Neuronal stem cell (in vitro differentiated cells): ENCODE data around the gene CASP12. TPM values are rescaled to one million over a fixed set of nuclear protein-coding genes. Genes with fewer than 3 reads are reported as not detected.

Experiments used
- DNase-seq: peaks from one replicate; pipeline ENCODE4 v3.0.0-alpha.2; 2013; ENCODE audit warnings: low spot score
- H2AFZ ChIP-seq: one replicate; pipeline ENCODE4 v1.6.1; 2013; ENCODE audit warnings: mild to moderate bottlenecking, low read length, inconsistent platforms
- H2AK5ac ChIP-seq: 2 replicates; pipeline ENCODE4 v1.6.1; 2013; ENCODE audit warnings: low read depth, mild to moderate bottlenecking, inconsistent platforms, low read length, moderate library complexity, mixed read lengths
- H2BK120ac ChIP-seq: 2 replicates; pipeline ENCODE4 v1.6.1; 2013; ENCODE audit warnings: low read depth, mild to moderate bottlenecking, inconsistent platforms, low read length, moderate library complexity, mixed read lengths
- H2BK12ac ChIP-seq: one replicate; pipeline ENCODE4 v1.6.1; 2013; ENCODE audit warnings: low read length, inconsistent platforms
- H2BK15ac ChIP-seq: 2 replicates; pipeline ENCODE4 v1.6.1; 2013; ENCODE audit warnings: mild to moderate bottlenecking, low read length, inconsistent platforms, mixed read lengths
- H2BK5ac ChIP-seq: one replicate; pipeline ENCODE4 v1.6.1; 2013; ENCODE audit warnings: inconsistent platforms, mild to moderate bottlenecking, low read length, moderate library complexity
- H3K14ac ChIP-seq: one replicate; pipeline ENCODE4 v1.6.1; 2013; ENCODE audit warnings: low read length, inconsistent platforms
- H3K18ac ChIP-seq: 2 replicates; pipeline ENCODE4 v1.6.1; 2013; ENCODE audit warnings: low read length, inconsistent platforms
- H3K23ac ChIP-seq: 2 replicates; pipeline ENCODE4 v1.6.1; 2013; ENCODE audit warnings: low read depth, mild to moderate bottlenecking, mixed read lengths, low read length, inconsistent platforms; ENCODE audit not compliant: poor library complexity
- H3K27ac ChIP-seq: replicated peaks from 3 replicates; pipeline ENCODE4 v1.5.1; 2013; ENCODE audit warnings: low read length, inconsistent platforms
- H3K27me3 ChIP-seq, 3 experiments: 2 replicates each; pipeline ENCODE4 v1.6.1; 2013; ENCODE audit warnings: low read length in 3 of 3, mild to moderate bottlenecking in 2 of 3, inconsistent platforms in 1 of 3, low read depth in 1 of 3, mixed read lengths in 1 of 3, moderate library complexity in 1 of 3; ENCODE audit not compliant: control insufficient read depth in 3 of 3, insufficient read depth in 3 of 3
- H3K36me3 ChIP-seq, 2 donors: replicated peaks in 1 of 2; 2 replicates each; pipeline ENCODE4 v1.6.1; 2013; ENCODE audit warnings: low read length in 2 of 2; ENCODE audit not compliant: control insufficient read depth in 2 of 2, insufficient read depth in 2 of 2
- H3K4ac ChIP-seq: 2 replicates; pipeline ENCODE4 v1.6.1; 2013; ENCODE audit warnings: inconsistent platforms, mild to moderate bottlenecking, low read length, moderate library complexity
- H3K4me1 ChIP-seq, 2 donors: 1 replicate in 1 of 2; 2 replicates in 1 of 2; pipeline ENCODE4 v1.6.1; 2013; ENCODE audit warnings: low read length in 2 of 2, low read depth in 1 of 2; ENCODE audit not compliant: control insufficient read depth in 2 of 2, insufficient read depth in 1 of 2
- H3K4me2 ChIP-seq: one replicate; pipeline ENCODE4 v1.6.1; 2013; ENCODE audit warnings: mild to moderate bottlenecking, low read length, inconsistent platforms; ENCODE audit not compliant: insufficient read depth, poor library complexity, severe bottlenecking
- H3K4me3 ChIP-seq, 2 donors: 2 replicates each; pipeline ENCODE4 v1.5.1; 2013; ENCODE audit warnings: low read length in 2 of 2, mild to moderate bottlenecking in 2 of 2, inconsistent platforms in 1 of 2, moderate library complexity in 1 of 2
- H3K79me1 ChIP-seq: one replicate; pipeline ENCODE4 v1.6.1; 2013; ENCODE audit warnings: low read depth, mild to moderate bottlenecking, inconsistent platforms, low read length, moderate library complexity
- H3K9ac ChIP-seq: one replicate; pipeline ENCODE4 v1.6.1; 2013; ENCODE audit warnings: mild to moderate bottlenecking, low read depth, low read length, inconsistent platforms; ENCODE audit not compliant: poor library complexity
- H3K9me3 ChIP-seq, 2 donors: replicated peaks in 1 of 2; 2 replicates each; pipeline versions ENCODE3 to v1.6.1; 2013; ENCODE audit warnings: low read length in 2 of 2, mild to moderate bottlenecking in 2 of 2, inconsistent platforms in 1 of 2, low read depth in 1 of 2, mixed read lengths in 1 of 2, moderate library complexity in 1 of 2; ENCODE audit not compliant: control insufficient read depth in 2 of 2, insufficient read depth in 1 of 2
- H4K8ac ChIP-seq: one replicate; pipeline ENCODE4 v1.6.1; 2013; ENCODE audit warnings: low read depth, mild to moderate bottlenecking, inconsistent platforms, low read length, moderate library complexity
- H4K91ac ChIP-seq: one replicate; pipeline ENCODE4 v1.6.1; 2013; ENCODE audit warnings: low read length, low read depth, mild to moderate bottlenecking, inconsistent platforms; ENCODE audit not compliant: poor library complexity
- WGBS, 2 donors: extraction: QIAGEN DNeasy Blood & Tissue Kit; methylation state at CpG; one replicate each; pipeline ENCODE4 v1.1.7; 2013; ENCODE audit warnings: missing lambda C conversion rate in 2 of 2, mixed read lengths in 1 of 2; ENCODE audit not compliant: insufficient read length in 2 of 2, insufficient replicate concordance in 1 of 2; ENCODE audit errors: extremely low coverage in 2 of 2; 5-methylcytosine and 5-hydroxymethylcytosine counted together
- small RNA-seq: library from polyadenylated mRNA; stranded (forward); fragments of <200 nt; extraction: miRNeasy Mini kit (QIAGEN cat#:217004); gene quantifications from one replicate; pipeline ENCODE3, GENCODE V24; 2013; ENCODE audit not compliant: insufficient read depth

The CASP12 gene

GRCh38 chr11:104841185-104841584 lies 57.1 kb downstream of the CASP12 start:
- no peaks in the 10 kb centered on the region for H3K9me3 ChIP-seq
- H2BK120ac ChIP-seq = no peak overlapping the region
- no peak overlapping the region for H2AK5ac ChIP-seq
- H3K23ac ChIP-seq = no peak overlapping the region
- no peak for DNase-seq
- H2AFZ ChIP-seq = peak overlapping the region; percentile 43
- no peaks in the 10 kb centered on the region for H3K4me1 ChIP-seq
- no peak overlapping the region for H2BK15ac ChIP-seq
- no peak overlapping the region for H3K4me2 ChIP-seq
- no peaks in the 10 kb centered on the region for H3K36me3 ChIP-seq
- no peak overlapping the region for H3K4me3 ChIP-seq
- H3K14ac ChIP-seq = no peak overlapping the region
- H3K9ac ChIP-seq = no peak overlapping the region
- H3K27ac ChIP-seq = no peak overlapping the region
- no peak overlapping the region for H2BK5ac ChIP-seq
- H3K4ac ChIP-seq = no peak overlapping the region
- H4K91ac ChIP-seq = no peak overlapping the region
- no peaks in the 10 kb centered on the region for H3K79me1 ChIP-seq
- H2BK12ac ChIP-seq = no peak overlapping the region
- WGBS, 2 donors = no CpG with 5 or more reads among the region's 1 CpG
- H3K27me3 ChIP-seq = no peaks in the 10 kb centered on the region
- no peak overlapping the region for H4K8ac ChIP-seq
- no peak overlapping the region for H3K18ac ChIP-seq

- no peak overlapping the region for H3K14ac ChIP-seq
Measured at GRCh38 chr11:104837969-104838639, 60.2 kb downstream of the CASP12 start.

GRCh38 chr11:104836691-104837090 lies 61.6 kb downstream of the CASP12 start:
- no CpG with 5 or more reads among the region's 2 CpGs for WGBS, 2 donors
- no peak overlapping the region for H4K91ac ChIP-seq
- no peak overlapping the region for H3K4me2 ChIP-seq
- no peak overlapping the region for H3K14ac ChIP-seq
- H3K4me1 ChIP-seq = no peaks in the 10 kb centered on the region
- no peak overlapping the region for H3K4me3 ChIP-seq
- no peak overlapping the region for H3K27ac ChIP-seq
- no peaks in the 10 kb centered on the region for H3K36me3 ChIP-seq
- H3K4ac ChIP-seq = no peak overlapping the region
- no peak overlapping the region for H2BK120ac ChIP-seq
- no peak overlapping the region for H4K8ac ChIP-seq
- H3K9me3 ChIP-seq = no peaks in the 10 kb centered on the region
- no peaks in the 10 kb centered on the region for H3K79me1 ChIP-seq
- H2BK15ac ChIP-seq = no peak overlapping the region
- no peak overlapping the region for H3K9ac ChIP-seq
- no peak overlapping the region for H3K18ac ChIP-seq
- H2BK5ac ChIP-seq = no peak overlapping the region
- no peak overlapping the region for H2AK5ac ChIP-seq
- DNase-seq = no peak
- H2BK12ac ChIP-seq = no peak overlapping the region
- H3K23ac ChIP-seq = no peak overlapping the region
- H3K27me3 ChIP-seq = no peaks in the 10 kb centered on the region
- no peak overlapping the region for H2AFZ ChIP-seq

More at GRCh38 chr11:104837969-104838639, 60.2 kb downstream of the CASP12 start:
- Histone ChIP-seq H3K9me3 (no peaks in the 10 kb centered on the region), H3K4me3 (no peak overlapping the region), H3K27me3 (no peaks in the 10 kb centered on the region), H2BK15ac (no peak overlapping the region), H4K91ac (no peak overlapping the region), H2BK120ac (no peak overlapping the region), H3K4me1 (no peaks in the 10 kb centered on the region), H3K9ac (no peak overlapping the region), H4K8ac (no peak overlapping the region), H2BK5ac (no peak overlapping the region), H3K4ac (no peak overlapping the region), H2BK12ac (no peak overlapping the region), H2AFZ (no peak overlapping the region), H3K27ac (no peak overlapping the region), H3K79me1 (no peaks in the 10 kb centered on the region), H3K23ac (no peak overlapping the region), H3K18ac (no peak overlapping the region), H3K36me3 (no peaks in the 10 kb centered on the region), H3K4me2 (no peak overlapping the region), H2AK5ac (no peak overlapping the region)
- no CpG with 5 or more reads among the region's 5 CpGs for WGBS, 2 donors
- DNase-seq = no peak

Small RNA genes within 50 kb of the gene (small RNA-seq; reads per million reads assigned to genes)
- gene AP002004.1 = not detected
